K562 (cell line): ENCODE data around the gene TLX2. TPM values are rescaled to one million over a fixed set of nuclear protein-coding genes. Genes with fewer than 3 reads are reported as not detected.

Experiments
- ATAC-seq: fragments of 200-7000 bp; cut with Tn5 transposase; 3 replicates; pipeline ENCODE4 v1.9.1; 2020; ENCODE audit warnings: moderate library complexity
- BruUV-seq: library from RNA; stranded (reverse); fragments of 400-500 nt; replicated peaks from 2 replicates; lab custom pipeline; 2021; lab: Mats Ljungman, UMichigan
- CTCF ChIA-PET: fragments of 300-600 bp; formaldehyde crosslinking; extraction: SDS; loops from one replicate; lab custom pipeline; 2021; ENCODE audit warnings: low intra/inter-chr PET ratio; lab: Yijun Ruan, JAX
- POLR2A ChIA-PET: fragments of 300-600, 350-650 bp; sonication (Branson Sonifier 250); formaldehyde crosslinking; extraction: SDS; loops from one replicate; lab custom pipeline; 2021; ENCODE audit warnings: antibody characterized with exemption, inconsistent platforms; lab: Yijun Ruan, JAX
- DNase-seq, 4 experiments: peaks; one replicate each; pipeline versions ENCODE4 v3.0.0 to v3.0.0-alpha.2; 2011 to 2018; ENCODE audit warnings: low spot score in 3 of 4, mixed read lengths in 3 of 4; ENCODE audit errors: extremely low read depth in 1 of 4
- FAIRE-seq: peaks from 2 replicates; lab custom pipeline; 2011; peaks lifted over from hg19 to GRCh38; lab: Jason Lieb, UNC
- H2AFZ ChIP-seq: 2 replicates; pipeline ENCODE4 v1.6.0; 2011; ENCODE audit warnings: low read depth, low read length, control low read depth, inconsistent platforms
- H3K27ac ChIP-seq: fragments of 200-600 bp; 3 replicates; pipeline ENCODE4 v1.8.0; 2011; ENCODE audit warnings: low read depth, mild to moderate bottlenecking, control low read depth, inconsistent platforms, low read length, moderate library complexity, mixed read lengths; ENCODE audit errors: extremely low read depth
- H3K27me3 ChIP-seq, 2 experiments: fragments of 300-600 bp in 1 of 2; 2 replicates in 1 of 2; 3 replicates in 1 of 2; pipeline versions ENCODE4 v1.6.0 to v1.8.0; 2011; ENCODE audit warnings: inconsistent platforms in 2 of 2, low read length in 2 of 2, mild to moderate bottlenecking in 1 of 2, mixed read lengths in 1 of 2, moderate library complexity in 1 of 2; ENCODE audit not compliant: control insufficient read depth in 2 of 2, insufficient read depth in 2 of 2
- H3K36me3 ChIP-seq: fragments of 300-600 bp; 3 replicates; pipeline ENCODE4 v1.8.0; 2011; ENCODE audit warnings: mild to moderate bottlenecking, low read length, inconsistent platforms; ENCODE audit not compliant: control insufficient read depth, insufficient read depth
- H3K4me1 ChIP-seq, 2 experiments: fragments of 200-600 bp in 1 of 2; replicated peaks in 1 of 2; 2 replicates in 1 of 2; 3 replicates in 1 of 2; pipeline versions ENCODE4 v1.5.1 to v1.8.0; 2011; ENCODE audit warnings: inconsistent platforms in 2 of 2, low read length in 2 of 2, mild to moderate bottlenecking in 1 of 2, mixed read lengths in 1 of 2, moderate library complexity in 1 of 2; ENCODE audit not compliant: control insufficient read depth in 2 of 2, insufficient read depth in 2 of 2
- H3K4me2 ChIP-seq: 2 replicates; pipeline ENCODE4 v1.6.1; 2011; ENCODE audit warnings: low read length, control low read depth, inconsistent platforms, mixed read lengths; ENCODE audit not compliant: insufficient read depth
- H3K4me3 ChIP-seq: fragments of 200-600 bp; sonication (generic), shearing (Covaris generic); 2 replicates; pipeline ENCODE4 v1.5.1; 2016; ENCODE audit warnings: control low read depth, inconsistent platforms
- H3K79me2 ChIP-seq: fragments of 200-600 bp; 3 replicates; pipeline ENCODE4 v1.8.0; 2011; ENCODE audit warnings: low read length, inconsistent platforms; ENCODE audit not compliant: control insufficient read depth, insufficient read depth
- H3K9ac ChIP-seq, 2 experiments: 2 replicates each; pipeline versions ENCODE4 v1.6.0 to v1.6.1; 2011; ENCODE audit warnings: low read depth in 2 of 2, low read length in 2 of 2, control low read depth in 1 of 2, inconsistent platforms in 1 of 2, mild to moderate bottlenecking in 1 of 2, mixed read lengths in 1 of 2; ENCODE audit not compliant: insufficient read depth in 1 of 2
- H3K9me1 ChIP-seq: one replicate; pipeline ENCODE4 v1.6.0; 2011; ENCODE audit warnings: inconsistent platforms, mild to moderate bottlenecking, low read length, moderate library complexity; ENCODE audit not compliant: control insufficient read depth, insufficient read depth
- H3K9me3 ChIP-seq: replicated peaks from 2 replicates; pipeline ENCODE4 v1.5.1; 2011; ENCODE audit warnings: low read depth, low read length, inconsistent platforms; ENCODE audit not compliant: control insufficient read depth, insufficient read depth
- H4K20me1 ChIP-seq: replicated peaks from 2 replicates; pipeline ENCODE4 v1.6.1; 2011; ENCODE audit warnings: low read length, inconsistent platforms, mixed read lengths; ENCODE audit not compliant: control insufficient read depth, insufficient read depth
- CBFA2T2 ChIP-seq: fragments of 450-650 bp; conservative IDR thresholded peaks from 2 replicates; pipeline ENCODE4 v1.6.1; 2017; ENCODE audit warnings: mild to moderate bottlenecking
- GMEB1 ChIP-seq: fragments of 250-450 bp; sonication (Bioruptor Pico); IDR thresholded peaks from 2 replicates; pipeline ENCODE4 v1.4.0; 2020; ENCODE audit warnings: mild to moderate bottlenecking
- REST ChIP-seq, 2 experiments: fragments of 450-650 bp; formaldehyde crosslinking in 1 of 2; IDR thresholded peaks; 2 replicates each; pipeline versions ENCODE4 v1.4.0 to v1.6.1; 2014 to 2020; ENCODE audit warnings: mild to moderate bottlenecking in 2 of 2, borderline replicate concordance in 1 of 2, low read depth in 1 of 2
- SP1 ChIP-seq: sonication (generic); formaldehyde crosslinking; IDR thresholded peaks from 2 replicates; pipeline ENCODE4 v1.8.1; 2022; ENCODE audit warnings: mild to moderate bottlenecking, missing genetic modification reagents
- TFAP4 ChIP-seq: sonication (generic); formaldehyde crosslinking; IDR thresholded peaks from 2 replicates; pipeline ENCODE4 v1.8.0; 2022; ENCODE audit warnings: missing genetic modification reagents, mild to moderate bottlenecking, moderate library complexity, borderline replicate concordance
- ZNF23 ChIP-seq: fragments of 250-450 bp; sonication (Bioruptor Pico); IDR thresholded peaks from 2 replicates; pipeline ENCODE4 v1.4.0; 2020; ENCODE audit warnings: mild to moderate bottlenecking
- ZNF511 ChIP-seq: sonication (generic); formaldehyde crosslinking; IDR thresholded peaks from 2 replicates; pipeline ENCODE4 v1.8.0; 2022; ENCODE audit warnings: mild to moderate bottlenecking, missing genetic modification reagents
- WGBS: fragments of 100-300 bp; shearing (Covaris generic); methylation state at CpG from one replicate; pipeline ENCODE4 v1.1.6; 2016; ENCODE audit warnings: low coverage, mixed read lengths; ENCODE audit not compliant: insufficient coverage; ENCODE audit errors: missing lambda C conversion rate; 5-methylcytosine and 5-hydroxymethylcytosine counted together
- in situ Hi-C: fragments of 300-500 bp; cut with MboI; formaldehyde crosslinking; loops from 4 replicates; pipeline ENCODE4 v1.15.0; 2018; ENCODE audit warnings: inconsistent platforms, mixed read lengths
- intact Hi-C: fragments of 100-400 bp; cut with micrococcal nuclease; formaldehyde crosslinking; loops from 2 replicates; pipeline ENCODE4 v1.14.2; 2022
- polyA plus RNA-seq, 8 experiments: library from polyadenylated mRNA; depleted of rRNA in 4 of 8; stranded (reverse) in 5 of 8; unstranded in 3 of 8; fragments of >200 nt; fragmentation: Nextera tagmentation in 2 of 8; fragmentation: Illumina TruSeq in 1 of 8; extraction: Ambion mirVana in 2 of 8; extraction: Trizol in 1 of 8; gene quantifications; 2 replicates each; pipeline versions ENCODE4 v1.2.1 to v1.2.3, GENCODE V29; 2011 to 2014; ENCODE audit warnings: inconsistent platforms in 1 of 8, missing spikeins in 1 of 8
- total RNA-seq, 7 experiments: library from RNA; depleted of rRNA in 6 of 7; stranded (reverse); fragments of >200 nt in 6 of 7; fragmentation: Illumina TruSeq in 2 of 7; extraction: Trizol in 2 of 7; gene quantifications; 2 replicates each; pipeline versions ENCODE4 v1.2.1 to v1.2.3, GENCODE V29; 2011 to 2021; ENCODE audit warnings: low replicate concordance in 1 of 7

TLX2 gene
- total and polyA plus RNA-seq, 9 of the 15 experiments (the other 6 are each of a cell fraction or from before 2014, with no cell fraction given), result not detected

GRCh38 chr2:74501335-74502071 is 12.7 kb upstream of the TLX2 start:
- H3K4me3 ChIP-seq, result peak overlapping the region; percentile 40
- no TSS peak for BruUV-seq
- TF ChIP-seq SP1 (CRISPR knock-in tag) (no peak), TFAP4 (CRISPR knock-in tag) (no peak), ZNF511 (CRISPR knock-in tag) (0 out of 2 replicates have a peak, but pooled peaks have one; percentile 20), ZNF23 (no peak), GMEB1 (CRISPR knock-in tag) (no peak), REST (IDR thresholded peaks at IDR 0.05; ENCODE audit: borderline replicate concordance) (peak; percentile 66), REST (CRISPR knock-in tag; IDR thresholded peaks at IDR 0.05; ENCODE audit: low read depth) (no peak), CBFA2T2 (no peak)

More at GRCh38 chr2:74501335-74502071, 12.7 kb upstream of the TLX2 start:
- Histone ChIP-seq H2AFZ (no peak overlapping the region), H3K9ac (peak overlapping the region in 1 of 2 experiments; percentile 94; a peak in 1 of 4 replicates), H3K4me2 (peak overlapping the region; percentile 95), H3K9me3 (no peaks in the 10 kb centered on the region), H3K27ac (peak overlapping the region; percentile 8; the same call in 1 of the 3 replicates), H3K27me3 (no peaks in the 10 kb centered on the region), H3K4me1 (peaks cover 29 to 63% of the 10 kb centered on the region in 2 experiments; a peak in 4 of 5 replicates), H4K20me1 (no peaks in the 10 kb centered on the region), H3K79me2 (peaks cover 38% of the 10 kb centered on the region), H3K36me3 (peaks cover 13% of the 10 kb centered on the region; the same call in 2 of the 3 replicates), H3K9me1 (no peaks in the 10 kb centered on the region)
- ChIA-PET CTCF (no interaction called here), POLR2A (interaction anchor here (0.5 to 2.4 kb wide), 9 partner anchors 8 to 303 kb away, joined by 3 to 13 read pairs (median 4); partner anchors contain the start of genes AUP1 and HTRA2)
- FAIRE-seq, result peak; percentile 19
- no peak for ATAC-seq
- DNase-seq, result peak; percentile 31 to 60 (median 44)
- in situ Hi-C loops (no loop called here), intact Hi-C loops (loop anchor here (5.0 kb wide), 1 partner anchor 71 kb away; no protein-coding TSS in a partner anchor)
- 16% methylated on average over 17 of the region's 18 CpGs for WGBS
